GM18868 (cell line): ENCODE measurements around the gene GARNL3.

Experiments
- ATAC-seq: cut with Tn5 transposase; IDR thresholded peaks from one replicate; pipeline ENCODE4 v1.9.1; 2021; ENCODE audit warnings: mild to moderate bottlenecking, moderate library complexity; ENCODE audit not compliant: unreplicated experiment

Gene GARNL3

DNA sequence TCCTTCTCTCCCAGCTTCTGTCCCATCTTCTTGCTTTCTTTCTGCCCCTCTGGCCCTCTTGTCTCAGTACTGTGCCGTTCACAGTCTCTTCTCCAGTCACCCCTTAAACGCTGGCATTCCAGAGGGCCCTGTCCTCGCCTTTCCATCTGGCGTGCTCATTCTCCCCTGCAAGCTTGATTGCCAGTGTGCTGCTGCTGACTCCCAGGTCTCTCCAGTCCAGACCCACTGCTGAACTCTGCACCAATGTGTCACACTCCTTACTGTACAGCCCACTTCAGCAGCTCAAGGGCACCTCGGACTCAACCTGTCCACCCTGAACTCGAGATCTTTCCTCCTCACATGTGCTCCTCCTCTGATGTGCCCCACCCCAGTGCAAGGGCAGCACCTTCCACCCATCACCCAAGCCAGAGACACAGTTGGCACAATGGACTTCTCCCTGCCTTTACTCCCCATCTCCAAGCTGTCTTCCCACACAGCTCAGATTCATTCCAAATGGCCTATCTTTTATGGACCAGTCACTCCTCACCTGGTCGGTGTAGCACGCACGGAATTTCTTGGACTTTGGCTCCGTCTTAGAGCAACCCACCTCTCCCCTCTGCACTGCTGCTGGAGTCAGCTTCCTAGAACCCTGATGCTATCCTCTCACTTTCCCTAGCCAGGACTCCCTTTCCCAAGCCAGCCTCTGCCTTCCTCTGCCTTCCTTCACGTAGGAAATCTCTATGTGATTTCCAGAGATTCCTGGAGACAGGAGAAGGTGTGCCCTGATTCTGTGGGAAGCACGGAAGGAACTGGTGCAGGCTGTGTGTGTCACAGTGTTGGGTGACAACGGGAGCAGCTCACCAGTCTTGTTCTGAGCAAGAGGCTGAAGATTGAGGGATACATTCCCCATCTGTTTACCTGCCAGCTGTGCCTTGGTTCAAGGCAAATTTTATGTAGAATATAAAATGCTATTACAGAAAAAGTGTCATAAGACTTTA, 106.4 kb downstream of the GARNL3 start:
- no peak for ATAC-seq

DNA sequence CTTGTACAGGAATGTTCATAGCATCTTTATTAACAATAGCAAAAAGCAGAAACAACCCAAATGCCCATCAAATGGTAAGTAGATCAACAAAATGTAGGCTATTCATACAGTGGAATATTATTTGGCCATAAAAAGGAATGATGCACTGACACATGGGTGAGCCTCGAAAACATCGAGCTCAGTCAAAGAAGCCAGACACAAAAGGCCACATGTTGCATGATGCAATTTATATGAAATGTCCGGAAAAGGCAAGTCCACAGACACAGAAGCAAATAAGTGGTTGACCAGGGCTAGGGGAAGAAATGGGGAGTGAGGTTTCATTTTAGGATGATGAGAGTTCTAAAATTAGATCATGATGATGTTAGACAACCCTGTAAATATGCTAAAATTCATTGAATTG, 115.9 kb downstream of the GARNL3 start:
- no peak for ATAC-seq

DNA sequence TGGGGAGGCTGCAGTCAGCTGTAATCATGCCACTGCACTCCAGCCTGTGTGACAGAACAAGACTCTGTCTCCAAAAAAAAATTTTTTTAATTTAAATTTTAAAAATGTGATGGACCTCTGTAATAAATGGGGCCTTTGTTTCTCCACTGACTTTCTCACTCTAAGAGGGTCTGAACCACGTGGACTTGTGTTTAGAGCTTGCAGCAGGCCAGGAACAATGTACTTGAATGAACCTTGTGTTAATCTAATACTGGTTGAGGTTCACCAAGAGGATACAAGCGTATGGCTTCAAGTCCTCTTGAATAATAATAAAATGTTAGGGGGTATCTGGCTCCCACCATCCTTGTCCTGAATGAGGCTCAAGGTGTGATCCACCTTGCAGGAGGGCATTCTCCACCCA, 118.0 kb downstream of the GARNL3 start:
- no peak for ATAC-seq

DNA sequence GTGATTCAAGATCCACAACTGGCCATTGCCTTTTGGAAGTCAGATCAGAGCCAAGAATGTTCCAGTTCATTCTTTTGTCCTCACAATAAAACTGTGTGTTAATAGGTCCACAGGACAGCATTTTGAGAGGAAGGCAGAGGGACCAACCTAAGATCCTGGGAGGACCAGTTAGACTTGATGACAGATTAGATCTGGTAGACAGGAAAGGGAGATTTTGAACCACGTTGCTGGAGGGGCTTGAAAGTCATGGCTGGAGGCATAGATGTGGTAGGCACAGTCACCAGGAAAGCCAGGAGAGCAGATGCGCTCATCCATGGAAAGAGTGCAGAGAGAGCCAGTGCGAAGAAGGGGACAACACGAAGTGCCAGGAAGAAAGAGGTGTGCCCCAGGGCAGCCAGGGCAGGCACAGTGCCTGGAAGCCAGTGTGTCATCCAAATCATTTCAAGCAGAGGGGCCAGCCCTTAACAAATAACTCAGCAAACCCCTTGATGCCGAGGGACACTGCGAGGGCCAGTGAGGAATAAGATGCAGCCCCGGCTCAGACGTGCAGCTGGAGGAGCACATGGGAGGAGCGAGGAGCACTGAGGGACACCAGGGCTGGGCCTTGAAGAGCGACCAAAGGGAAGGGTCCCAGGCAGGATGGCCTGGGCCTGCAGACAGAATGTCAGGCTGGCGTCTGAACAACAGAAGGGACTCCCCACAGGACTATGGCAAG, 119.6 kb downstream of the GARNL3 start:
- ATAC-seq, result no peak

DNA sequence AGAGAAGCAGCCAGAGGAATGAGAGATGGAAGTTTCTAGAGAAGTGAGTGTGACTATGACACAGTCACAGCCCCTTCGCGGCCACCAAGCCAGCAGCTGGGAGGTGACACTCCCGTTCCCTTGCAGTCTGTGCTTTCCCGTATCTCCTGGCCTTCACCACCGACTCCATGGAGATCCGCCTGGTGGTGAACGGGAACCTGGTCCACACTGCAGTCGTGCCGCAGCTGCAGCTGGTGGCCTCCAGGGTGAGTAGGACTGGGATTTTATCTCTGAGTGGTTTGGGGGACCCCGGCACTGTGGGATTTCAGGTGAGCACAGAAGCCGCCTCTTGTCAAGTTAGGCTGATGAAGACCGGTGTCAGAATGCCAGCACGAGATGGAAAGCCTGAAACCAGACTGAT, 120.3 kb downstream of the GARNL3 start:
- no peak for ATAC-seq

DNA sequence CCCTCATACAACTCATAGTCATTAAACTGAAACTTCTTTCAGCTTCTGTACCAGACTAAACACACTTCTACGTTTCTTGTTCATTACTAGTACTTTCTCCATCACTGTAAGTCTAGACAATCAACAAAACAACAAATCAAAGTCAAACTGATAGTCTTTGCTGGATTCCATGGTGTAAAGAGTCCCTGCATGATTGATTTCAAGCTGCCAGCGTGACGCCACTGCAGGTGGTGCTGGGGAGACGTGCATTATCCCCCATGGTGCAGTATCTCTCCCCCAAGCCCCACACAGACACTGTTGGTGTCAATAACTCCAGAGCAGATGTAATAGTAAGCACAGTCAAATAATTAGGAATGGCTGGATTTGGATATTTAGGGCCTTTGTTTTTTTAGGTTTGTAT, 121.7 kb downstream of the GARNL3 start:
- no peak for ATAC-seq

DNA sequence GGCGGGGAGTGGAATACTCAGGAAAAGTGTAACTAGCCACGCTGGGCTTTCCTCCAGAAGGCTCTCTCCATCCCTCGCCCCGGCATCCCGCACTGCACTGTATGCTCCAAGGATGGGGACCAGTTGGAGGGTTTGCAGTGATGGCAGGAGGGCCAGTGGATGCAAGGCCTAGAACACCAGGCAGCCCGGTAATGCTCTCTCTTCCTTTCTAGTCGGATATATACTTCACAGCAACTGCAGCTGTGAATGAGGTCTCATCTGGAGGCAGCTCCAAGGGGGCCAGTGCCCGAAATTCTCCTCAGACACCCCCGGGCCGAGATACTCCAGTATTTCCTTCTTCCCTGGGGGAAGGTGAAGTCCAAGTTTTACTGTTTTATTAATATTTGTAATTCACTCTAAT, 122.4 kb downstream of the GARNL3 start:
- no peak for ATAC-seq

DNA sequence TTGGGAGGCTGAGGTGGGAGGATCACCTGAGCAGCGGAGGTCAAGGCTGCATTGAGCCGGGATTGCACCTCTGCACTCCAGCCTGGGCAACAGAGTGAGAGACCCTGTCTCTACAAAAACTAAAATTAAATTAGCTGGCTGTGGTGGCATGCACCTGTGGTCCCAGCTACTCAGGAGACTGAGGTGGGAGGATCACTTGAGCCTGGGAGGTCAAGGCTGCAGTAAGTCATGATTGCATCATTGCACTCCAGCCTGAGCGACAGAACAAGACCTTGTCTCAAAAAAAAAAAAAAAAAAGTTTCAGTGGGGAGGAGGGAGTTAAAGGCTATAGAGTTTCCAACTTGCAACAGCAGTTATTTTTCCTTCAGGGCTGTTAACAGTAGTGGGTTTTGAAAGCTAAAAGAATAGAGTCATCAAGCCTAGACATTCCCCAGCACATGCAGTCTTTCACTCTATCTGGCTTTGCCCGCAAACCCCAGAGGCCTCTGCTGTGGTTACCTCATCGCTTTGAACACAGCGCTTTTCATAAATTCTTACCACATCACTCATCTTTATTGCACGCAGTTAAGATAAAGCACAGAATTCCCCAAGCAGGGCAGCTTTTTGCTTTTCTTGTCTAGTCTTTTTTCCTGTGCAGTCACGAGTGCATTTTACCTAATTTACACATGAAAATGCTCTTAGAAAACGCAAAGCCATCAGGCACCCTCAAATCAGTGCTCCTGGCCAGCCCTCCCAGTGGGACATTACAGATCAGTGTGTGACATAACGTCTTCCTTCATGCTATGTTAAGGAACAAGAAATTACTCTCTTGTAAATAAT, 123.7 kb downstream of the GARNL3 start:
- peak; percentile 90 for ATAC-seq

DNA sequence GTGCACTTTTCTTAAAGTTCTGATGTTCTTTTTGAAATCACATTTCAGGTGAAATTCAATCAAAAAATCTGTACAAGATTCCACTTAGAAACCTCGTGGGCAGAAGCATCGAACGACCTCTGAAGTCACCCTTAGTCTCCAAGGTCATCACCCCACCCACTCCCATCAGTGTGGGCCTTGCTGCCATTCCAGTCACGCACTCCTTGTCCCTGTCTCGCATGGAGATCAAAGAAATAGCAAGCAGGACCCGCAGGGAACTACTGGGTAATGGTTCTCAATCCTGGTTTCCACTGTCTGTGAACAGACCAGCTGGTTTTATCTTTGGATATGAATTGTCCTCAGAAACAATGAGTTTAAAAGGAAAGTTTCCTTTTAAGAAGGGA, 124.3 kb downstream of the GARNL3 start:
- ATAC-seq, result no peak

DNA sequence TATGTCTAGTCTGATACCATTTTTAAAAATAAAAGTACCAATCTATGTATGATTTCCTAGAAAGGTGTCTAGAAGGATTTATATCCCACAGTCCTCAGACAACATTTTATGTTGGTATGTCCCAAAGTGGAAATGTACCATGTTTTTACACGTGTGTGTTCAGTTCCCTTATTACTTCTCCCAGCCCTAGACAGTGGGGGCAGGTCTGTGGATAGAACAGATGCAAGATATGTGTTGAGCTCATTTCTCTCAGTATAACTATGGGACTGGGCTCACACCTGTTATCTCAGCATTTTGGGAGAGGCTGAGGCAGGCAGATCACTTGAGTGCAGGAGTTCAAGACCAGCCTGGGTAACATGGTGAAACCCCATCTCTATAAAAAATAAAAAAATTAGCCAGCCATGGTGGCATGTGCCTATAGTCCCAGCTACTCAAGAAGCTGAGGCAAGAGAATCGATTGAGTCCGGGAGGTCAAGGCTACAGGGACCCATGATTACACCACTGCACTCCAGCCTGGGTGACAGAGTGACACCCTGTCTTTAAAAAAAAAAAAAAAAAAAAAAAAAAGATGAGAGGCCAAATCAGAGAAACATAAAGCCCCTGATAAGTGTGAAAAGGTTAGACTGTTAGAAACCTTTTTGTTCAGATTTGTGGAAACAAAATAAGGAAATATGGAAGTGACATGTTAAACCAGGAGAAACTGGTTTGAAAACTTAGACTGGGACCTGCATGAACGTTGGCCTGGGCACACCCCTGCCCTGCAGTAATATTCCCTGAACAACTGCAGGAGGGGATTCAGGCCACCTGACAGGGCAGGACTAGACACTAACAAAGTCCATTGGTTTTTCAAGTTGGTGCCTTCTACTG, 125.0 kb downstream of the GARNL3 start:
- no peak for ATAC-seq

DNA sequence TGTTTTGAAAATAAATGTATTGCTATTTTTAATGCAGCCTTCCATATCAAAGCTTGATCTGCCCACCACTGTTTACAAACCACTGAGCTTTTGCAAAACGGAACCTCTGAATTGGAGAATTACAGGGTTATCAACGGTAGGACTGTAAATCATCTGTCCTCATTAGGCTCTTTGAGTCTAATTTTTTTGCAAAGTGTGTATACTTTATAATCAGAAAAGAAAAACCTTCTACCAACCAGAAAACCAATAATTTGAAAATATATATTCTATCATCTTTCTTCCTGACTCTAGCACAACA, 125.6 kb downstream of the GARNL3 start:
- ATAC-seq, result no peak

DNA sequence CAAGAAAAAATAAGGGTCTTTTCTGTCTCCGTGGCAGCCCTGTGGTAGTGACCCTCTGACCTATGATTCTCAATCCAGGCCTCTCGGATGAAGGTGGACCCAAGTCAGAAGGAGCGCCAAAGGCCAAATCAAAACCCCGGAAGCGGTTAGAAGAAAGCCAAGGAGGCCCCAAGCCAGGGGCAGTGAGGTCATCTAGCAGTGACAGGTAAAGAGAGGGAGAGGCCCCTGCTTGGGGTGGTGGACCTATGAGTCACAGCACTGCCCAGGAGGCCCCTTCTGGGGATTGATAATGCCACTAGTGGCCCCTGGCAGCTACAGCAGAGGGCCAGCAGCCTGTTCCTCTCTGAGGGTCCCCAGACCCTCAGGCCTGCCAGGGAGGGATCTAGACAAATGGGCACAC, 126.0 kb downstream of the GARNL3 start:
- no peak for ATAC-seq

DNA sequence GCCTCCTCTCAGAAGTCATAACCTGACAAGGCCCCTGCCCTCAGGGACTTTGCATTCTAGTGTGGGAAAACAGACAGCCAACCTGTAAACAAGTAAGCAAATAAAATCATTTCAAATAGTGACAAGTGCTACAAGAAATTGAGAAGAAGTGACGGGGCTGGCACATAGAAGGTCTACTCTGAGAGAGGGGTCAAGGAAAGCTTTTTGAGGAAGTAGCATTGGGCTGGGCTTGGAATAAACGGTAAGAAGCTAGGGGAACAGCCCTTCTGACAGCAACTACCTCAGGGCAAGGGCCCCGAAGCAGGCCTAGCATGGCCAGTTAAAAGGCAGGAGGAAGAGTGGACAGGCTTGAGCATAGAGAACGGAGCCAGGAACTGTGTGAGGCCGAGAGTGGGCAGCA, 127.6 kb downstream of the GARNL3 start:
- ATAC-seq, result no peak

DNA sequence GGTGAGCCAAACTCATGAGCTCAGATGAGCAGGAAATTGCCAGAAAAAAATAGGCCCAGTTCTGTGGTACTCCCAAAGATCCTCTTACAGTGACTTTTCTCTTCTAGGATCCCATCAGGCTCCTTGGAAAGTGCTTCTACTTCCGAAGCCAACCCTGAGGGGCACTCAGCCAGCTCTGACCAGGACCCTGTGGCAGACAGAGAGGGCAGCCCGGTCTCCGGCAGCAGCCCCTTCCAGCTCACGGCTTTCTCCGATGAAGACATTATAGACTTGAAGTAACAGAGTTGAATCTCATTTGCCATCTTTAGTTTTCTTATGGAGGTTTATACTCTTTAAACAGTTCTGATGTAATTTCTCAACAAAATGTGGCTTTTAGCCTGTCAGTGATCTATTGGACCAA, 128.4 kb downstream of the GARNL3 start:
- ATAC-seq, result no peak

DNA sequence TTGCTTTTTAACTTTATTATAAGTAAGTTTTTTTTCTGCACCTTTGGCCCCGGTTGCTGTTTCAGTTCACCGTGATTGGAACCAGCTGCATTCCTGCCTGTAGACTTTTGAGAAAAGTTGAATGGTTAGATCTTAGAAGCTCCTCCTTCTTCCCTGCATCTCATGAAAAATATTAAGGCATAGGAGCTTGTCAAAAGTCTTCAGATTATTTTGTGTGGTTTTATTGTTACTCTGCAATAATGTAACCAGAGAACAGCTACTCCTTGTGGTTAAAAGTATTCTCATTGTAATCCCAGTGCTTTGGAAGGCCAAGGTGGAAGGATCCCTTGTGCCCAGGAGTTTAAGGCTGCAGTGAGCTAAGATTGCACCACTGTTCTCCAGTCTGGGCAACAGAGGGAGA, 129.1 kb downstream of the GARNL3 start:
- no peak for ATAC-seq

DNA sequence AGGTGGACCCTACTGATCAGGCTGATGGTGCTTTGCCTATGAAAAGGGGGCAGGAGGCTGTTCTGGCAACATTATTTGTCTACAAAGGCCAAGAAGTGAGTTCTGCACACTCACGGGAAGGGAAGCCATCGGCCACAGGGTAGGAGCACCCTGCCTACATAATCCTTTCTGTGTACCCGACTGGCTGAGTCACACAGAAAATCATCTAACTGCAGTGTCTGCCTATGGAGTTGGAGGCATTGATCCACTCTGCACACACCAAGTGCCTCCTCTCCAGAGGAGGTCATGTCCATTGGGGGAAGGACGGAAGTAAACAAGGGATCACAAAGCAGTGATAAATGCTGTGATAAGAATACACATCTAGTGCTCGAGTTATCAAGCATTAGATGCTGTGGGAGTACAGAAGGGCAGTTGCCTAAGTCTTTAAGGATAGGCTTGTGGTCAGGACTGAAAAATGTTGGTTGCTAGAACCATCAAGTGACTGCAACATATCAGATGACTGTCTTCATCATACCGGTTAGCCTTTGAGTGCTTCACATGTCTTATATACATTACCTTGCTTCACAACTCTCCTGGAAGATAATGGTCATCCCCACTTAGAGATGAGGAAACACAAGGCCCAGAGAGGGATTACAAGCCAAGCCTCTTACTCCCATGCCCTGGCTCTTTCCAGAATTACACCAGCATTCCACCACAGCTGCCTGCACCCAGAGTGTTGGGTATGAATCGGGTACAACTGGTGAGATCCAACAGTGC, 131.1 kb downstream of the GARNL3 start:
- no peak for ATAC-seq

DNA sequence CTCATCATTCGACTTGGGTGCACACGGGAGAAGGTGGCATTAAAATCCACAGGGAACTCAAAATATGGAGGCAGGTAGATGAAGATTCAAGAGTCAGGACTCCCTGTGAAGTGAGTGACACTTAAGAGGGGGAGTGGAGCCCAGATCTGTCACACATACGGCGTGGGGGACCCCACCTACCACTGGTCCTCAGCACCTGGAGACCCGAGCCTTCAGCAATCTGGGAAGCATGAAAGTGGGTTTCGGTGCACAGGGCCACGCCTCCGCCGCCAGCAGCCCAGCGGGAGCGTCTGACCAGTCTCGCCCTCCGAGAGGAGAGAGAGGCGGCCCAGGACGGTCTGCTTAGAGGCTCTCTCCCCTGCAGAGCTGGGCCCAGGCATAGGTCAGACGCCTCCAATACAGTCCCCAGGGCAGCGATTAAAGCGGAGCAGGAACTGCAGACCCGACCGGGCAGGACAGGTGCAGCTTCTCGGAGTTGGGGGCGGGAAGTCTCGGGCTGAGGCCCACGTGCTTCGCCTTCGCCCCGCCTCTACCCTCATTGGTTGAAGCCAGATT, 131.8 kb downstream of the GARNL3 start:
- ATAC-seq, result no peak

DNA sequence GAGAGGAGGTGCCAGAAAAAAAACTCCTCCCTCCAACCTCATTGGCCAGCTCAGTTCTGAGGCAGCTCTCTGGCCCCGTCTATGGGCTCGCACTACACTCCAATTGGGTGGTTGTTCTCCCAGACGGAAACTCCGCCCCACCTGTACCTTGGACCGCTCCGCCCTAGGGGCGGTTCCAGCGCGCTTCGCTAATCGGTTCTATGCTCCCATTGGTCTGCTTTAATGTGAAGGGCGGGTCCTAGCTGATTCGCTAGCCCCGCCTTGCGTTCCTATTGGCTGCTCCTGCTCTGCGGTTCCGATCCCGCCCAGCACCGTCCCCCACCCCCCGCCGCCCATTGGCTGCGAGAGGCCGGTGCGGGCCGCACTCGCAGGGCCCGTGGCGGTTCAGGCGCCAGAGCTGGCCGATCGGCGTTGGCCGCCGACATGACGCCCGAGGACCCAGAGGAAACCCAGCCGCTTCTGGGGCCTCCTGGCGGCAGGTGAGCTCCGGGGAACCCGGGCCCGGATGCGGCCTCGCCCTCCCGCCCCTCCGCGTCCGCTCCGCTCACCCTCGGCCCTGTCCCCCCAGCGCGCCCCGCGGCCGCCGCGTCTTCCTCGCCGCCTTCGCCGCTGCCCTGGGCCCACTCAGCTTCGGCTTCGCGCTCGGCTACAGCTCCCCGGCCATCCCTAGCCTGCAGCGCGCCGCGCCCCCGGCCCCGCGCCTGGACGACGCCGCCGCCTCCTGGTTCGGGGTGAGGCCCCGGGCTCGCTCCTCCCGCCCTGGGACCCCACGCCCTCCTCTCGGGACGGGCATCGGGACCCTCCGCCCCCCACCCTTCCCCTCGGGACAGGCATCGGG, 132.5 kb downstream of the GARNL3 start, which contains the start of gene SLC2A8:
Gene SLC2A8 (plus strand): TSS at position 362 of the 838 bp plus-strand sequence. CDS start 62 bp downstream, at position 424.
- ATAC-seq, result peak; percentile 97
